Transverse colon (tissue), 4 donors: ENCODE data around the gene ENKUR. TPM values are rescaled to one million over a fixed set of nuclear protein-coding genes. Genes with fewer than 3 reads are reported as not detected.

ENCODE experiments used
- DNase-seq: peaks from one replicate; pipeline ENCODE4 v3.0.0-alpha.2; 2019
- H3K27ac ChIP-seq, 4 donors: fragments of 200-600 bp; sonication (generic); 2 replicates each; pipeline ENCODE4 v1.5.1; 2016 to 2018; ENCODE audit warnings: inconsistent platforms in 4 of 4
- H3K27me3 ChIP-seq: fragments of 200-600 bp; sonication (generic); 2 replicates; pipeline ENCODE4 v1.5.1; 2017; ENCODE audit warnings: inconsistent platforms
- H3K36me3 ChIP-seq, 4 donors: fragments of 200-600 bp; sonication (generic); 2 replicates each; pipeline ENCODE4 v1.5.1; 2017 to 2019; ENCODE audit warnings: inconsistent platforms in 4 of 4
- H3K4me1 ChIP-seq, 4 donors: fragments of 200-600 bp; sonication (generic); 2 replicates each; pipeline ENCODE4 v1.5.1; 2017 to 2020; ENCODE audit warnings: inconsistent platforms in 4 of 4
- H3K4me3 ChIP-seq, 4 donors: fragments of 200-600 bp; sonication (generic); 1 replicate in 1 of 4; 2 replicates in 3 of 4; pipeline versions ENCODE4 v1.5.1 to v1.6.1; 2017 to 2019; ENCODE audit warnings: inconsistent platforms in 4 of 4
- H3K9me3 ChIP-seq, 2 donors: fragments of 200-600 bp; sonication (generic); 2 replicates each; pipeline ENCODE4 v1.5.1; 2017 to 2019; ENCODE audit warnings: inconsistent platforms in 2 of 2
- CTCF ChIP-seq, 5 experiments: fragments of 200-600 bp in 3 of 5; fragments of 450-650 bp in 2 of 5; sonication (generic) in 3 of 5; IDR thresholded peaks; 1 replicate in 2 of 5; 2 replicates in 3 of 5; pipeline ENCODE4 v1.5.1; 2016 to 2017; ENCODE audit warnings: antibody characterized with exemption in 5 of 5, inconsistent platforms in 3 of 5, mild to moderate bottlenecking in 2 of 5, moderate library complexity in 1 of 5
- EP300 ChIP-seq: sonication (generic); formaldehyde crosslinking; IDR thresholded peaks from one replicate; pipeline ENCODE4 v1.6.1; 2017; ENCODE audit warnings: antibody characterized with exemption, low read depth
- POLR2A ChIP-seq: fragments of 450-650 bp; IDR thresholded peaks from one replicate; pipeline ENCODE4 v1.6.1; 2016; ENCODE audit warnings: antibody characterized with exemption, mild to moderate bottlenecking, moderate library complexity
- POLR2AphosphoS5 ChIP-seq, 3 donors: sonication (generic); formaldehyde crosslinking; IDR thresholded peaks; one replicate each; pipeline ENCODE4 v1.6.1; 2016; ENCODE audit warnings: antibody characterized with exemption in 3 of 3
- WGBS, 2 donors: methylation state at CpG; one replicate each; pipeline ENCODE4 v1.1.5; 2018; ENCODE audit warnings: low coverage in 1 of 2; 5-methylcytosine and 5-hydroxymethylcytosine counted together
- in situ Hi-C, 4 donors: fragments of 200-750 bp; cut with MboI; loops; one replicate each; pipeline versions ENCODE4 v1.15.0 to v1.15.1; 2017; ENCODE audit warnings: low sequenced_read_pairs in 3 of 4, low pct_ligation_motif_present in 1 of 4, low pct_unique_long_range_greater_than_20kb in 1 of 4
- intact Hi-C: fragments of 100-400 bp; cut with DNase I; formaldehyde crosslinking; loops from one replicate; pipeline ENCODE4 v1.15.1; 2023; ENCODE audit warnings: low total_unique reads
- total RNA-seq, 4 donors: library from RNA; depleted of rRNA; stranded (reverse); fragments of >200 nt; gene quantifications; one replicate each; pipeline ENCODE4 v1.1.0, GENCODE V29; 2016

ENKUR gene
- total RNA-seq, 4 donors from 2014 or later = 1.1 TPM; not detected in 3

- no peak overlapping the region for H3K4me3 ChIP-seq
- H3K4me1 ChIP-seq = no peaks in the 10 kb centered on the region
- TF ChIP-seq EP300 (no peak), POLR2AphosphoS5 (IDR thresholded peaks at IDR 0.05) (no peak), POLR2A (no peak), CTCF (IDR thresholded peaks at IDR 0.05) (no peak)
- WGBS, 2 donors = 29 to 55% methylated on average over 2 of the region's 2 CpGs
- no peaks in the 10 kb centered on the region for H3K36me3 ChIP-seq
- no peaks in the 10 kb centered on the region for H3K27me3 ChIP-seq
- in situ Hi-C loops (no loop called here), intact Hi-C loops (no loop called here)
- H3K9me3 ChIP-seq = no peaks in the 10 kb centered on the region
- H3K27ac ChIP-seq = no peak overlapping the region
- no peak for DNase-seq
Observed at GRCh38 chr10:25038325-25038724, 22.4 kb upstream of the ENKUR start.

GRCh38 chr10:25036381-25036780, 20.4 kb upstream of the ENKUR start:
- H3K9me3 ChIP-seq = no peaks in the 10 kb centered on the region
- DNase-seq = no peak
- WGBS, 2 donors = 39 to 52% methylated on average over 2 to 3 of the region's 3 CpGs
- no peak for TF ChIP-seq POLR2A
- TF ChIP-seq POLR2AphosphoS5 (IDR thresholded peaks at IDR 0.05) = no peak
- no peak for TF ChIP-seq EP300
- TF ChIP-seq CTCF (IDR thresholded peaks at IDR 0.05) = no peak
- no peaks in the 10 kb centered on the region for H3K36me3 ChIP-seq
- in situ Hi-C loops = no loop called here
- H3K27me3 ChIP-seq = no peaks in the 10 kb centered on the region
- H3K4me1 ChIP-seq = no peaks in the 10 kb centered on the region
- H3K4me3 ChIP-seq = no peak overlapping the region
- intact Hi-C loops = no loop called here
- H3K27ac ChIP-seq = no peak overlapping the region

- TF ChIP-seq CTCF (IDR thresholded peaks at IDR 0.05) = no peak
- no peak for TF ChIP-seq EP300
- no peak for TF ChIP-seq POLR2AphosphoS5 (IDR thresholded peaks at IDR 0.05)
- no peak for TF ChIP-seq POLR2A
- DNase-seq = no peak
- intact Hi-C loops (no loop called here), in situ Hi-C loops (no loop called here)
- Histone ChIP-seq H3K4me1 (no peaks in the 10 kb centered on the region), H3K9me3 (no peaks in the 10 kb centered on the region), H3K27me3 (no peaks in the 10 kb centered on the region), H3K27ac (no peak overlapping the region), H3K4me3 (no peak overlapping the region), H3K36me3 (no peaks in the 10 kb centered on the region)
- WGBS, 2 donors = 92 to 96% methylated on average over 2 of the region's 2 CpGs
Observed at GRCh38 chr10:25029519-25029918, 13.6 kb upstream of the ENKUR start.

- H3K27me3 ChIP-seq = no peaks in the 10 kb centered on the region
- WGBS, 2 donors = 100% methylated on average over 1 of the region's 1 CpG
- no peak overlapping the region for H3K4me3 ChIP-seq
- DNase-seq = no peak
- H3K4me1 ChIP-seq = no peaks in the 10 kb centered on the region
- H3K9me3 ChIP-seq = no peaks in the 10 kb centered on the region
- H3K36me3 ChIP-seq = no peaks in the 10 kb centered on the region
- intact Hi-C loops (no loop called here), in situ Hi-C loops (no loop called here)
- TF ChIP-seq EP300 (no peak), POLR2A (no peak), POLR2AphosphoS5 (IDR thresholded peaks at IDR 0.05) (no peak), CTCF (IDR thresholded peaks at IDR 0.05) (no peak)
- H3K27ac ChIP-seq = no peak overlapping the region
Observed at GRCh38 chr10:25028711-25029110, 12.8 kb upstream of the ENKUR start.
